GM18508 (cell line): ENCODE results near the gene VCX.
"Not testable (repeated sequence)": the region's sequence is repeated elsewhere in the genome, so short reads cannot be mapped to it uniquely, and the experiment has no call there.

ENCODE experiments used
- ATAC-seq: cut with Tn5 transposase; IDR thresholded peaks from one replicate; pipeline ENCODE4 v1.9.1; 2021; ENCODE audit warnings: moderate number of reproducible peaks; ENCODE audit not compliant: insufficient read depth, unreplicated experiment

Gene VCX

GRCh38 chrX:7842871-7843270, at the start of gene VCX:
TSS of gene VCX (plus strand) at chrX:7843171. CDS start at chrX:7843204, 33 bp downstream.
- not testable (repeated sequence) for ATAC-seq

- no peak for ATAC-seq
Observed at GRCh38 chrX:7798327-7798726, 44.6 kb upstream of the VCX start.

- no peak for ATAC-seq
Observed at GRCh38 chrX:7801711-7802110, 41.3 kb upstream of the VCX start.

- no peak for ATAC-seq
Observed at GRCh38 chrX:7815166-7815805, 27.7 kb upstream of the VCX start.

GRCh38 chrX:7828594-7828993, 14.4 kb upstream of the VCX start:
- ATAC-seq = no peak

- ATAC-seq = no peak
Observed at GRCh38 chrX:7841084-7841805, 1.7 kb upstream of the VCX start.

GRCh38 chrX:7852166-7852565, 9.2 kb downstream of the VCX start:
- no peak for ATAC-seq

- ATAC-seq = no peak
Observed at GRCh38 chrX:7872042-7872441, 29.1 kb downstream of the VCX start.

GRCh38 chrX:7876957-7877356, 34.0 kb downstream of the VCX start:
- ATAC-seq = no peak

GRCh38 chrX:7889135-7889534, 46.2 kb downstream of the VCX start:
- no peak for ATAC-seq

- no peak for ATAC-seq
Observed at GRCh38 chrX:7889680-7890079, 46.7 kb downstream of the VCX start.

- ATAC-seq = no peak
Observed at GRCh38 chrX:7891928-7892327, 49.0 kb downstream of the VCX start.
